ENCODE data around the gene LSAMP.

Gene LSAMP

DNA sequence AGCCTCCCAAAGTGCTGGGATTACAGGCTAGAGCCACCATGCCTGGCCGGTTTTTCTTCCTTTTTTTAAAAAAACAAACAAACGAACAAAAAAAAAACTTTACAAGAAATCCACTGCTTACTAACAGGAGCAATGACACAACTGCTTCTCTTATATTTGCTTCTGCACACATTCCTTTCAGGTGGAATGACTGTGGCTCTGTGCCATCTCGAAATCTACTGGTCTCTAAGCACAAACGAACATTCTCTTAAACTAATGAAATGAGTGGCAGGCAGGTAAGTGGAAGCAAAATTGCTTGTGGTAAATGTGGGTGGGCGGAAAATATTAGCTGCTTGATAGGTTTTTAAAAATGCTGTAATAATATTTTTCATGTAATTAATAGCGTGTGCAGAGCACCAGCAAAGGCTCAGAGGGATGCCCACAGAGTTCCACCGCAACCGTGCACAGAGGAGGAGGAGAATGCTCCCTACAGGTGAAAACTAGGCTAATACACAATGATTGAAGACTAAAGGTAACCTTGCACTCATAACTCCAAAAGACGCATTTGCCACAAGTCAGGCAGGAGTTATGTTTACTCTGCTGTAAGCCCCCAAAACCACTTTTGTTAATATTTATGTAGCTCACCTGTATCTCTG, 77.4 kb downstream of the LSAMP start:
- no peak for DNase-seq (ENCODE audit: low read depth)
- TF ChIP-seq, protein P1, sequence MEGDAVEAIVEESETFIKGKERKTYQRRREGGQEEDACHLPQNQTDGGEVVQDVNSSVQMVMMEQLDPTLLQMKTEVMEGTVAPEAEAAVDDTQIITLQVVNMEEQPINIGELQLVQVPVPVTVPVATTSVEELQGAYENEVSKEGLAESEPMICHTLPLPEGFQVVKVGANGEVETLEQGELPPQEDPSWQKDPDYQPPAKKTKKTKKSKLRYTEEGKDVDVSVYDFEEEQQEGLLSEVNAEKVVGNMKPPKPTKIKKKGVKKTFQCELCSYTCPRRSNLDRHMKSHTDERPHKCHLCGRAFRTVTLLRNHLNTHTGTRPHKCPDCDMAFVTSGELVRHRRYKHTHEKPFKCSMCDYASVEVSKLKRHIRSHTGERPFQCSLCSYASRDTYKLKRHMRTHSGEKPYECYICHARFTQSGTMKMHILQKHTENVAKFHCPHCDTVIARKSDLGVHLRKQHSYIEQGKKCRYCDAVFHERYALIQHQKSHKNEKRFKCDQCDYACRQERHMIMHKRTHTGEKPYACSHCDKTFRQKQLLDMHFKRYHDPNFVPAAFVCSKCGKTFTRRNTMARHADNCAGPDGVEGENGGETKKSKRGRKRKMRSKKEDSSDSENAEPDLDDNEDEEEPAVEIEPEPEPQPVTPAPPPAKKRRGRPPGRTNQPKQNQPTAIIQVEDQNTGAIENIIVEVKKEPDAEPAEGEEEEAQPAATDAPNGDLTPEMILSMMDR (conservative IDR thresholded peaks at IDR 0.05; ENCODE audit: low read depth, low read length), result no peak
- no peak overlapping the region for H3K4me3 ChIP-seq (ENCODE audit: low read length)

GRCh38 chr3:116356056-116356455, 89.2 kb downstream of the LSAMP start:
- no peak overlapping the region for H3K4me3 ChIP-seq (ENCODE audit: low read length)
- no peak for DNase-seq (ENCODE audit: low read depth)
- TF ChIP-seq, protein P1 (conservative IDR thresholded peaks at IDR 0.05; ENCODE audit: low read depth, low read length), result no peak

DNA sequence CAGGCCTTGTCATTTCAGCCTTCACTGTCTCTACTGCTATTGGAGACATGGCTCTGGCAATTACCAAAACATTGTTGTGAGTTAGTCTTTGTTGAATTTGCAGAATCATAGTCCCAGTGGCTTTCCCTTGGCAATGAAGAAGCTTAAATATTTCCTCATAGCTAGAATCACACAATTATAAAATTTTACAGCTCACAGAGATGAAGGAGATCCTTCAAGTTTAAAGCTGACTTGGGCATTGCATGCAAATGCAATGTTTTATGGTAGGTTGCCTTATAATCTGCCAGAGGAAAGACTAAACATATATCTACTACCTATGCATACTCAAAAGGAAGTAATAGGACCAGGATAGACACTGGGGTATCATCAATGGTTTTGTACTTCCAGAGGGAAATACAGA, 90.9 kb downstream of the LSAMP start:
- DNase-seq (ENCODE audit: low read depth), result no peak
- TF ChIP-seq, protein P1 (conservative IDR thresholded peaks at IDR 0.05; ENCODE audit: low read depth, low read length), result no peak

DNA sequence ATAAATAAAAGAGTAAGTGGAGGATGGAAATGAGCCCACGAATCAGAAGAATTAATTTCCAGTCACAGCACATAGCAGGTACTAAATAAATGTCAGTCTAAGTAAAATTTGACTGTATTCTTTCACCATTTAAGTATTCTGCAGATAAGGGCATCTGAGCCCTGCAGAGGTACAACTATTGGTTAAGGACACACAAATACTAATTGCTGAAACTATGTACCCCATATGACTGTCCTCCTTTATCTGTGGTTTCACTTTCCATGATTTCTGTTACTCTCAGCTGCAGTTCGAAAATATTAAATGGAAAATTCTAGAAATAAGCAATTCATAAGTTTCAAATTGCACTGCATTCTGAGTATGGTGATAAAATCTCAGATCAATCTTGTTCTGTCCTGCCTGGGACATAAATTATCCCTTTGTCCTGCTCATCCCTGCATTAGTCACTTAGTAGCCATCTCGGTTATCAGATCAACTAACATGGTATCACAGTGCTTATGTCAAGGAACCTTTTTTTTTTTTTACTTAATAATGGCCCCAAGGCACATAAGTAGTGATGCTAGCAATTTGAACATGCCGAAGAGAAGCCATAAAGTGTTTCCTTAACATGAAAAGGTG, 95.1 kb downstream of the LSAMP start:
- no peak for DNase-seq (ENCODE audit: low read depth)
- TF ChIP-seq, protein P1 (conservative IDR thresholded peaks at IDR 0.05; ENCODE audit: low read depth, low read length), result no peak
- no peak overlapping the region for H3K4me3 ChIP-seq (ENCODE audit: low read length)

More for the DNA sequence above, 90.9 kb downstream of the LSAMP start:
- H3K4me3 ChIP-seq (ENCODE audit: low read length), result no peak overlapping the region

DNA sequence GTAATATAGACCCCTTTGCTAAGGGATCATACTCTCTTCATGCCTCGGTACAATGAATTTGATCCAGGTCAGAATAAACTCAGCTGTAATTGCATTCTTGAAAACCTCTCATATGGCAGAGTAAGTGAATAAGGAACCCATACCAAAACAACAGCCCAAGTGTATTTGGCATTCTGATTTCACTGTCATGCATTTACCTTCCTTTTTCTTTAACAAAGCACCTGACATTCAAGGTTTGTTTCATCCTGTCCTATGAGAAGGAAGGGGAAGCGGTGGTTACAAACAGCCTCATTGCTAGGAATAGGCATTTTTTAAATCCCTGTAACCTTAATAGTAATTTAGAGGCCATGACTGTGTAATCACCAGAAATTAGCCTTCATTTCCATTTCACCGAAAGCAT, 97.1 kb downstream of the LSAMP start:
- TF ChIP-seq, protein P1 (conservative IDR thresholded peaks at IDR 0.05; ENCODE audit: low read depth, low read length), result no peak
- no peak overlapping the region for H3K4me3 ChIP-seq (ENCODE audit: low read length)
- DNase-seq (ENCODE audit: low read depth), result no peak

DNA sequence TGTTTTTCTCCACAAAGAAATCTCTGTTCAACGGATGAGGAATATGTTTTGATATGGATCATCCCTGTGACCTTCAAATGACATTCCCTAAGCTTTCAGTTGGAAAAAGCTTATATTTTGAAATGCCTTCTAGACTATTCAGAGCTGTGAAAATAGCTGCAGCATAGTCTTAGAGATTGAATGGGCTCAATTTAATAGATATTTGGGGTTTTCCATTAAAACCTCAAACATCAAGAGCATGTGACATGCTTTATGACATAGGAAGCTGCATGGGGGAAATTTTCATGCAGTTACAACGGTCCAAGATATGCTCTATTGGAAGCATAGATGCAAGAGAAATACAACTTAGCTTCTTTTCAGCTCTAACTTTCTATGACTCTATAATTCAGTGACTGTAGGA, 102.8 kb downstream of the LSAMP start:
- DNase-seq (ENCODE audit: low read depth), result no peak
- TF ChIP-seq, protein P1 (conservative IDR thresholded peaks at IDR 0.05; ENCODE audit: low read depth, low read length), result no peak
- H3K4me3 ChIP-seq (ENCODE audit: low read length), result no peak overlapping the region

GRCh38 chr3:116341899-116342298, 103.4 kb downstream of the LSAMP start:
- DNase-seq (ENCODE audit: low read depth), result no peak
- TF ChIP-seq, protein P1 (conservative IDR thresholded peaks at IDR 0.05; ENCODE audit: low read depth, low read length), result no peak
- no peak overlapping the region for H3K4me3 ChIP-seq (ENCODE audit: low read length)

Measured in retinal pigment epithelial cell (primary cell).